Iris pigment epithelial cell (primary cell): Measurements from ENCODE around the gene TRIM72.
A peak's percentile ranks its signal among the peaks of the same experiment; 100 is the strongest.
"Not testable (repeated sequence)": the region's sequence is repeated elsewhere in the genome, so short reads cannot be mapped to it uniquely, and the experiment has no call there.

Source experiments
- DNase-seq: peaks from one replicate; pipeline ENCODE4 v3.0.0-alpha.2; 2011; ENCODE audit warnings: low read depth

The TRIM72 gene

GRCh38 chr16:31213877-31214707, at the start of gene TRIM72:
Gene TRIM72 (plus strand): TSS chr16:31214119. CDS start chr16:31214739, 620 bp downstream.
- no peak for DNase-seq

GRCh38 chr16:31167315-31167714, 46.6 kb upstream of the TRIM72 start:
- no peak for DNase-seq

GRCh38 chr16:31168848-31169247, 45.1 kb upstream of the TRIM72 start:
- DNase-seq: no peak

- DNase-seq: not testable (repeated sequence)
Measured at GRCh38 chr16:31170048-31170447, 43.9 kb upstream of the TRIM72 start.

GRCh38 chr16:31177136-31177535, 36.8 kb upstream of the TRIM72 start:
- DNase-seq: peak; percentile 48

GRCh38 chr16:31179219-31179746, 34.6 kb upstream of the TRIM72 start:
- DNase-seq: no peak

- peak; percentile 78 for DNase-seq
Measured at GRCh38 chr16:31179747-31180459, 34.0 kb upstream of the TRIM72 start, which contains the start of gene FUS. Gene FUS (plus strand): TSS chr16:31180139. CDS start chr16:31180215, 76 bp downstream.

GRCh38 chr16:31181102-31181830, 32.7 kb upstream of the TRIM72 start:
- DNase-seq: peak; percentile 55

- peak; percentile 24 for DNase-seq
Measured at GRCh38 chr16:31182391-31182790, 31.5 kb upstream of the TRIM72 start.

- no peak for DNase-seq
Measured at GRCh38 chr16:31183432-31184428, 30.2 kb upstream of the TRIM72 start.

GRCh38 chr16:31184888-31185287, 29.0 kb upstream of the TRIM72 start:
- no peak for DNase-seq

GRCh38 chr16:31185339-31185738, 28.6 kb upstream of the TRIM72 start:
- no peak for DNase-seq

GRCh38 chr16:31186176-31186575, 27.7 kb upstream of the TRIM72 start:
- peak; percentile 11 for DNase-seq

- no peak for DNase-seq
Measured at GRCh38 chr16:31186930-31187807, 26.8 kb upstream of the TRIM72 start.

GRCh38 chr16:31187808-31188189, 26.1 kb upstream of the TRIM72 start:
- no peak for DNase-seq

- DNase-seq: no peak
Measured at GRCh38 chr16:31188450-31189411, 25.2 kb upstream of the TRIM72 start.

GRCh38 chr16:31189412-31189778, 24.5 kb upstream of the TRIM72 start:
- DNase-seq: no peak

GRCh38 chr16:31190061-31190460, 23.9 kb upstream of the TRIM72 start:
- no peak for DNase-seq
